ENCODE data around the gene IL12RB2. TPM values are rescaled to one million over a fixed set of nuclear protein-coding genes. Genes with fewer than 3 reads are reported as not detected.

The IL12RB2 gene
- total RNA-seq, 1 experiment from 2014 or later: not detected

DNA sequence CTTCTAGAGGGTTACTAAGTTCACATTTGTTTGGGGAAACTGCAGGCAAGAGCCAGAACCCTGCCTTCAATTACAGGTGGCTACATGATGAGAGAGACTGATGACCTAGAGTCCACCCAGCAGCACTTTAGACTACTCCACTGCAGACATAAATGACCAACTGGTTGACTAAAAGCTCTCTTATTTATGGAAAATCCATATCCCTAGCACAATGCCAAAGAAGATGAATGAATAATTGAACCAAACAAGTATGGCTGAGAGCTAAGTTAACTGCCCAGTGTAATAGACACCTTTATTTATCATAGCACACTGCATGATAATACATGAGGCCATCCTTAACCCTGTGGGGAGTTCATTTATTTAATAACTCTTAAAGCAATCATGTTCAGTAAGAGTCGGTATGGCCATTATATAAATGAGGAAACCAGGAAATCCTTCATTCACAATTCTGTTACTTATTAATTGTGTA, 60.4 kb downstream of the IL12RB2 start:
- ChIA-PET POLR2A (ENCODE audit: unreplicated experiment) (no interaction called here), CTCF (no interaction called here)
- no peak for TF ChIP-seq EZH2 (IDR thresholded peaks at IDR 0.05; ENCODE audit: low read depth)
- TF ChIP-seq, protein P1, sequence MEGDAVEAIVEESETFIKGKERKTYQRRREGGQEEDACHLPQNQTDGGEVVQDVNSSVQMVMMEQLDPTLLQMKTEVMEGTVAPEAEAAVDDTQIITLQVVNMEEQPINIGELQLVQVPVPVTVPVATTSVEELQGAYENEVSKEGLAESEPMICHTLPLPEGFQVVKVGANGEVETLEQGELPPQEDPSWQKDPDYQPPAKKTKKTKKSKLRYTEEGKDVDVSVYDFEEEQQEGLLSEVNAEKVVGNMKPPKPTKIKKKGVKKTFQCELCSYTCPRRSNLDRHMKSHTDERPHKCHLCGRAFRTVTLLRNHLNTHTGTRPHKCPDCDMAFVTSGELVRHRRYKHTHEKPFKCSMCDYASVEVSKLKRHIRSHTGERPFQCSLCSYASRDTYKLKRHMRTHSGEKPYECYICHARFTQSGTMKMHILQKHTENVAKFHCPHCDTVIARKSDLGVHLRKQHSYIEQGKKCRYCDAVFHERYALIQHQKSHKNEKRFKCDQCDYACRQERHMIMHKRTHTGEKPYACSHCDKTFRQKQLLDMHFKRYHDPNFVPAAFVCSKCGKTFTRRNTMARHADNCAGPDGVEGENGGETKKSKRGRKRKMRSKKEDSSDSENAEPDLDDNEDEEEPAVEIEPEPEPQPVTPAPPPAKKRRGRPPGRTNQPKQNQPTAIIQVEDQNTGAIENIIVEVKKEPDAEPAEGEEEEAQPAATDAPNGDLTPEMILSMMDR (conservative IDR thresholded peaks at IDR 0.05): no peak
- H3K27ac ChIP-seq: no peak overlapping the region
- no TSS peak for BruUV-seq (replicated peaks)
- intact Hi-C loops (cut with micrococcal nuclease; ENCODE audit: unreplicated experiment): no loop called here
- no peak overlapping the region for H2AFZ ChIP-seq
- no peaks in the 10 kb centered on the region for H3K36me3 ChIP-seq (ENCODE audit: low read depth)
- no peaks in the 10 kb centered on the region for H3K79me2 ChIP-seq (ENCODE audit: low read depth)
- H3F3A ChIP-seq (ENCODE audit: insufficient read depth, low read depth): no peaks in the 10 kb centered on the region; the same call in 1 of the 2 replicates
- no peaks in the 10 kb centered on the region for H4K20me1 ChIP-seq (ENCODE audit: insufficient read depth)
- H3K9me3 ChIP-seq (ENCODE audit: insufficient read depth, low read depth): no peaks in the 10 kb centered on the region
- H3K4me2 ChIP-seq: no peak overlapping the region
- no peaks in the 10 kb centered on the region for H3K27me3 ChIP-seq (ENCODE audit: insufficient read depth, low read depth)
- no peak overlapping the region for H3K4me3 ChIP-seq
- peaks cover 15% of the 10 kb centered on the region for H3K4me1 ChIP-seq (replicated peaks; ENCODE audit: insufficient read depth)
- no peak for DNase-seq
- H3K9me2 ChIP-seq (ENCODE audit: insufficient read depth): no peaks in the 10 kb centered on the region

DNA sequence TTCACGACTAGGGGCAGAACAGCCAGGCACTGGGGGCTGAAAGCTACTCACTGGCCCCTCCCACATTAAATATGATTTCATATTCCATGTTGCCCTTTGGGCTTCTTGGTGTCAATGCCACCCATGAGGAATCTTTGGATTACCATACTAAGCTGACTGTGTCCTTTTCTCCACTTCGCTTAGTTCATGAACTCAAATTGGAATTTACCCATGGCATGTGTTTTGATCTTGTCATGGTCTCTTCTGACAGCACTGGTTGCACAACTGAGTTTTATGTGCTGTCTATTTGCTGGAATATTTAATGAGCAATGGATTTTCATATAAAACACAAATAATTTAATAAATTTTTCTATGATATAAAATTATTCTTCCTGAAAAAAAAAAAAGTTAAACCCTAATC, 63.4 kb downstream of the IL12RB2 start:
- BruUV-seq (replicated peaks): no TSS peak
- H3F3A ChIP-seq (ENCODE audit: insufficient read depth, low read depth): peaks cover 2% of the 10 kb centered on the region; the same call in 1 of the 2 replicates
- H3K36me3 ChIP-seq (ENCODE audit: low read depth): no peaks in the 10 kb centered on the region
- H3K79me2 ChIP-seq (ENCODE audit: low read depth): no peaks in the 10 kb centered on the region
- H2AFZ ChIP-seq: no peak overlapping the region
- H3K27ac ChIP-seq: no peak overlapping the region
- H3K27me3 ChIP-seq (ENCODE audit: insufficient read depth, low read depth): no peaks in the 10 kb centered on the region
- no peak for DNase-seq
- no peak overlapping the region for H3K4me3 ChIP-seq
- POLR2A ChIA-PET (ENCODE audit: unreplicated experiment): interaction anchor here (0.7 kb wide), 1 partner anchor 108 kb away, joined by 6 read pairs; no protein-coding TSS in a partner anchor
- CTCF ChIA-PET: no interaction called here
- TF ChIP-seq EZH2 (IDR thresholded peaks at IDR 0.05; ENCODE audit: low read depth): no peak
- TF ChIP-seq, protein P1 (conservative IDR thresholded peaks at IDR 0.05): no peak
- no peaks in the 10 kb centered on the region for H4K20me1 ChIP-seq (ENCODE audit: insufficient read depth)
- intact Hi-C loops (cut with micrococcal nuclease; ENCODE audit: unreplicated experiment): loop anchor here (10.0 kb wide), 1 partner anchor 374 kb away; no protein-coding TSS in a partner anchor
- H3K4me2 ChIP-seq: no peak overlapping the region
- H3K9me2 ChIP-seq (ENCODE audit: insufficient read depth): no peaks in the 10 kb centered on the region
- H3K9me3 ChIP-seq (ENCODE audit: insufficient read depth, low read depth): no peaks in the 10 kb centered on the region
- H3K4me1 ChIP-seq (replicated peaks; ENCODE audit: insufficient read depth): peaks cover 18% of the 10 kb centered on the region

DNA sequence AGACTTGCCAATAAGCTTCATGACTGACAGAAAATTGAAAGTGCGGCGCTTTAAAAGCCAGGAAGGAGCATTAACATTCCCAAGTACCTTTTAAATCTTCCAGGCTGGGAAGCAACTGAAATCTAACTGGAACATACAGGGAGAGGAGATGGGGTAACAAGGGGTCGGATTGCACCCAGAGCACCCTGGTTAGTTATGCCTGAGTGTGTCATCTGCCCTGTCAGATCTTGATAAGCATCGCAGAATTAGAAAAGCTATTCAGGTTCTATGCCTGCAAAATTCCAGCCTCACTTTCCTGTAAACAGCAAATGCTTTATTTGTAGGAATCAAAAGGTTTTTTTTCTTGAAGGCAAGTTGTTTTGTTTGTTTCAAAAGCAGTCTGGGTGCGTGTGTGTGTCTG, 64.0 kb downstream of the IL12RB2 start:
- DNase-seq: peak in 1 of 2 experiments; percentile 45
- BruUV-seq (replicated peaks): no TSS peak
- Histone ChIP-seq H3K4me2 (peak overlapping the region; percentile 23; the same call in 1 of the 2 replicates), H2AFZ (no peak overlapping the region), H3K79me2 (ENCODE audit: low read depth) (no peaks in the 10 kb centered on the region), H3K27me3 (ENCODE audit: insufficient read depth, low read depth) (no peaks in the 10 kb centered on the region), H3K9me3 (ENCODE audit: insufficient read depth, low read depth) (no peaks in the 10 kb centered on the region), H3K36me3 (ENCODE audit: low read depth) (no peaks in the 10 kb centered on the region), H3F3A (ENCODE audit: insufficient read depth, low read depth) (peaks cover 9% of the 10 kb centered on the region; the same call in 1 of the 2 replicates), H3K9me2 (ENCODE audit: insufficient read depth) (no peaks in the 10 kb centered on the region), H3K4me3 (no peak overlapping the region; the same call in 1 of the 2 replicates), H4K20me1 (ENCODE audit: insufficient read depth) (no peaks in the 10 kb centered on the region), H3K27ac (no peak overlapping the region), H3K4me1 (replicated peaks; ENCODE audit: insufficient read depth) (peaks cover 24% of the 10 kb centered on the region)
- TF ChIP-seq EZH2 (IDR thresholded peaks at IDR 0.05; ENCODE audit: low read depth): no peak
- TF ChIP-seq, protein P1 (conservative IDR thresholded peaks at IDR 0.05): no peak
- intact Hi-C loops (cut with micrococcal nuclease; ENCODE audit: unreplicated experiment): loop anchor here (10.0 kb wide), 1 partner anchor 373 kb away; no protein-coding TSS in a partner anchor
- ChIA-PET CTCF (no interaction called here), POLR2A (ENCODE audit: unreplicated experiment) (interaction anchor here (0.7 kb wide), 1 partner anchor 107 kb away, joined by 6 read pairs; no protein-coding TSS in a partner anchor)

All from PC-9 (cell line).